Measurements from ENCODE around the gene ARL9.

Gene ARL9

GRCh38 chr4:56512166-56512565 is 6.6 kb downstream of the ARL9 start:
- H2BK5ac ChIP-seq (ENCODE audit: low read length) = no peak overlapping the region

DNA sequence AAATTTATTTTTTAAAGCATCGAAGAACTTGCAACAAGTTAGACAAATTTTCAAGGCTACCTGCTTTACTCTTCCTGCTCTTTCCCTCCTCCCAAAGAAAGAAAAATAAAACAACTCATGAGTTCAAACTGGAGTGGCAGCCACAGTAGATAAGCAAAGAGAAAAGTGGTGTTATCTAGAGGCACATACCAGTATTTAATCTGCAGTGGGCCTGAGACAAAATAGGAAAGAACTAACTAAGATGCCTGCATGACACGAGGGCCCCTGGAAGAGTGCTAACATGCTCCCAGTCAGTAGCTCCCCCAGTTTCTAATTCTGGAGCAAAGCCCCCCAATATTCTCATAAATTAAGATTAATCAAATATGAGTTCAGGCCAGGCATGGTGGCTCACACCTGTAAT is 7.9 kb downstream of the ARL9 start:
- Histone ChIP-seq H3K4ac (ENCODE audit: low read depth, low read length) (no peak overlapping the region), H3K4me3 (ENCODE audit: low read length) (no peak overlapping the region), H2AK5ac (ENCODE audit: low read length) (no peak overlapping the region), H3K27me3 (ENCODE audit: insufficient read depth, low read length, poor library complexity) (no peaks in the 10 kb centered on the region), H3K56ac (ENCODE audit: low read length) (no peak overlapping the region), H2BK120ac (ENCODE audit: low read depth, low read length) (no peak overlapping the region), H3K79me2 (ENCODE audit: control insufficient read depth, insufficient read depth, low read length) (no peaks in the 10 kb centered on the region), H2BK15ac (replicated peaks; ENCODE audit: low read depth) (no peak overlapping the region), H4K5ac (ENCODE audit: low read length) (no peak overlapping the region), H4K8ac (ENCODE audit: low read depth, low read length) (no peak overlapping the region), H3K79me1 (ENCODE audit: low read length) (no peaks in the 10 kb centered on the region), H3K4me1 (ENCODE audit: control insufficient read depth, low read depth, low read length) (no peaks in the 10 kb centered on the region), H3K9ac (ENCODE audit: low read length) (no peak overlapping the region), H3K4me2 (ENCODE audit: low read length) (no peak overlapping the region), H3K18ac (ENCODE audit: low read length) (no peak overlapping the region), H3K23ac (ENCODE audit: low read length) (no peak overlapping the region), H3K36me3 (ENCODE audit: control insufficient read depth, insufficient read depth, low read length) (no peaks in the 10 kb centered on the region), H3K27ac (ENCODE audit: low read depth, low read length) (no peak overlapping the region), H2BK5ac (ENCODE audit: low read length) (no peak overlapping the region)
- no peak for DNase-seq
- no CpG with 5 or more reads among the region's 2 CpGs for WGBS (ENCODE audit: extremely low coverage, insufficient coverage, low lambda C conversion rate)

More at GRCh38 chr4:56512166-56512565, 6.6 kb downstream of the ARL9 start:
- Histone ChIP-seq H2BK15ac (replicated peaks; ENCODE audit: low read depth) (no peak overlapping the region), H4K5ac (ENCODE audit: low read length) (no peak overlapping the region), H2BK120ac (ENCODE audit: low read depth, low read length) (no peak overlapping the region), H3K4ac (ENCODE audit: low read depth, low read length) (no peak overlapping the region), H3K36me3 (ENCODE audit: control insufficient read depth, insufficient read depth, low read length) (no peaks in the 10 kb centered on the region), H3K27ac (ENCODE audit: low read depth, low read length) (no peak overlapping the region), H3K79me2 (ENCODE audit: control insufficient read depth, insufficient read depth, low read length) (no peaks in the 10 kb centered on the region), H4K8ac (ENCODE audit: low read depth, low read length) (no peak overlapping the region), H3K79me1 (ENCODE audit: low read length) (no peaks in the 10 kb centered on the region), H2AK5ac (ENCODE audit: low read length) (no peak overlapping the region), H3K23ac (ENCODE audit: low read length) (no peak overlapping the region), H3K4me2 (ENCODE audit: low read length) (no peak overlapping the region), H3K4me1 (ENCODE audit: control insufficient read depth, low read depth, low read length) (no peaks in the 10 kb centered on the region), H3K9ac (ENCODE audit: low read length) (no peak overlapping the region), H3K4me3 (ENCODE audit: low read length) (no peak overlapping the region), H3K18ac (ENCODE audit: low read length) (no peak overlapping the region), H3K27me3 (ENCODE audit: insufficient read depth, low read length, poor library complexity) (no peaks in the 10 kb centered on the region), H3K56ac (ENCODE audit: low read length) (no peak overlapping the region)
- DNase-seq = no peak
- no CpG with 5 or more reads among the region's 1 CpG for WGBS (ENCODE audit: extremely low coverage, insufficient coverage, low lambda C conversion rate)

DNA sequence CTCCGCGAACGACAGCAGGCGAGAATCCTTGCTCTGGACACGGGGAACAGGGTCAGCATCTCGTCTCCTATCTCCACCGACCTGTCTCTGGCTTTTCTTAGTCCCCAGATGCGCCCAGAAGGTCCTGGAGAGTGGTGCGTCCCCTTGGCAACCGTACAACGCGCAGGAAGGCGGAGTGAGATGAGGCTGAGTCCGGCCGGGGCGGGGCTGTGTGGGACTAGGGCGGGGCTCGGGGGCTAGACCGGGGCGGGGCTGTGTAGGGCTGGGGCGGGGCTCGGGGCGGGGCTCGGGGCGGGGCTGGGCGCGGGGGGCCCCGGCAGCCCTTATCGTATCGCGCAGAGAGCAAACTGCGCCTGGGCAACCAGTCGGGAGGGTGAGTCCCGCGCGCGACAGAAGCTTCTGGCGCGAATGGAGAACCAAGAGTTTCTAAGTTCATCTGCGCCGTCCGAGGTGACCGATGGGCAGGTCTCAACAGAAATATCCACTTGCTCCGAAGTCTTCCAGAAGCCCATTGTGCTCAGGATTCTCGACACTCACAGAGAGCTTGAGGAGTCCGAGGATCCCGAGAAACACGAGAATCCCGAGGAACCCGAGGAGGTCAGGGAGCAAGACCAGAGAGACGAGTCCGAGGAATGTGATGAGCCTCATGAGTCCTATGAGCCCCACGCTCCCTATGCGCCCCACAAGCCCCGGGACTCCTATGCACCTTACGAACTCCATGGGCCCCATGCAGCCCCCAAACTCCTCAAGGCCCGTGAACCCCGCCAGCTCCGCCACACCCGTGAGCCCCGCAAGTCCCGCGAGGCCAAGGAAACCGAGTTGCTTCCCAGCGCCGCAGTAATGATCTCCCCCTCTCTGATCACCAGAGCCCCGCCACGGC is 24.9 kb downstream of the ARL9 start:
- peaks cover 20% of the 10 kb centered on the region for H3K27me3 ChIP-seq (ENCODE audit: insufficient read depth, low read length, poor library complexity)
- no CpG with 5 or more reads among the region's 68 CpGs for WGBS (ENCODE audit: extremely low coverage, insufficient coverage, low lambda C conversion rate)
- no peak overlapping the region for H3K4ac ChIP-seq (ENCODE audit: low read depth, low read length)
- H3K4me2 ChIP-seq (ENCODE audit: low read length) = peak overlapping the region; percentile 49
- no peak overlapping the region for H2BK15ac ChIP-seq (replicated peaks; ENCODE audit: low read depth)
- H3K56ac ChIP-seq (ENCODE audit: low read length) = peak overlapping the region; percentile 68
- H3K79me1 ChIP-seq (ENCODE audit: low read length) = no peaks in the 10 kb centered on the region
- H2BK120ac ChIP-seq (ENCODE audit: low read depth, low read length) = no peak overlapping the region
- no peak overlapping the region for H4K5ac ChIP-seq (ENCODE audit: low read length)
- H3K36me3 ChIP-seq (ENCODE audit: control insufficient read depth, insufficient read depth, low read length) = no peaks in the 10 kb centered on the region
- H2BK5ac ChIP-seq (ENCODE audit: low read length) = no peak overlapping the region
- no peak overlapping the region for H3K27ac ChIP-seq (ENCODE audit: low read depth, low read length)
- no peak overlapping the region for H3K23ac ChIP-seq (ENCODE audit: low read length)
- H3K79me2 ChIP-seq (ENCODE audit: control insufficient read depth, insufficient read depth, low read length) = no peaks in the 10 kb centered on the region
- DNase-seq = peak; percentile 93
- peak overlapping the region; percentile 45 for H3K9ac ChIP-seq (ENCODE audit: low read length)
- no peak overlapping the region for H4K8ac ChIP-seq (ENCODE audit: low read depth, low read length)
- H3K4me3 ChIP-seq (ENCODE audit: low read length) = peak overlapping the region; percentile 9
- H3K4me1 ChIP-seq (ENCODE audit: control insufficient read depth, low read depth, low read length) = no peaks in the 10 kb centered on the region
- no peak overlapping the region for H2AK5ac ChIP-seq (ENCODE audit: low read length)
- H3K18ac ChIP-seq (ENCODE audit: low read length) = no peak overlapping the region

GRCh38 chr4:56531149-56531770 is 25.7 kb downstream of the ARL9 start:
- no peak overlapping the region for H3K23ac ChIP-seq (ENCODE audit: low read length)
- H3K4me1 ChIP-seq (ENCODE audit: control insufficient read depth, low read depth, low read length) = no peaks in the 10 kb centered on the region
- H3K18ac ChIP-seq (ENCODE audit: low read length) = no peak overlapping the region
- peak overlapping the region; percentile 45 for H3K9ac ChIP-seq (ENCODE audit: low read length)
- no CpG with 5 or more reads among the region's 11 CpGs for WGBS (ENCODE audit: extremely low coverage, insufficient coverage, low lambda C conversion rate)
- DNase-seq = no peak
- H4K5ac ChIP-seq (ENCODE audit: low read length) = no peak overlapping the region
- no peak overlapping the region for H2AK5ac ChIP-seq (ENCODE audit: low read length)
- no peaks in the 10 kb centered on the region for H3K79me2 ChIP-seq (ENCODE audit: control insufficient read depth, insufficient read depth, low read length)
- no peak overlapping the region for H2BK15ac ChIP-seq (replicated peaks; ENCODE audit: low read depth)
- H2BK5ac ChIP-seq (ENCODE audit: low read length) = no peak overlapping the region
- H3K27me3 ChIP-seq (ENCODE audit: insufficient read depth, low read length, poor library complexity) = peaks cover 20% of the 10 kb centered on the region
- H3K4ac ChIP-seq (ENCODE audit: low read depth, low read length) = no peak overlapping the region
- H3K27ac ChIP-seq (ENCODE audit: low read depth, low read length) = no peak overlapping the region
- no peak overlapping the region for H2BK120ac ChIP-seq (ENCODE audit: low read depth, low read length)
- H3K4me2 ChIP-seq (ENCODE audit: low read length) = peak overlapping the region; percentile 49
- H3K36me3 ChIP-seq (ENCODE audit: control insufficient read depth, insufficient read depth, low read length) = no peaks in the 10 kb centered on the region
- H3K56ac ChIP-seq (ENCODE audit: low read length) = peak overlapping the region; percentile 68
- H3K4me3 ChIP-seq (ENCODE audit: low read length) = no peak overlapping the region
- no peaks in the 10 kb centered on the region for H3K79me1 ChIP-seq (ENCODE audit: low read length)
- no peak overlapping the region for H4K8ac ChIP-seq (ENCODE audit: low read depth, low read length)

DNA sequence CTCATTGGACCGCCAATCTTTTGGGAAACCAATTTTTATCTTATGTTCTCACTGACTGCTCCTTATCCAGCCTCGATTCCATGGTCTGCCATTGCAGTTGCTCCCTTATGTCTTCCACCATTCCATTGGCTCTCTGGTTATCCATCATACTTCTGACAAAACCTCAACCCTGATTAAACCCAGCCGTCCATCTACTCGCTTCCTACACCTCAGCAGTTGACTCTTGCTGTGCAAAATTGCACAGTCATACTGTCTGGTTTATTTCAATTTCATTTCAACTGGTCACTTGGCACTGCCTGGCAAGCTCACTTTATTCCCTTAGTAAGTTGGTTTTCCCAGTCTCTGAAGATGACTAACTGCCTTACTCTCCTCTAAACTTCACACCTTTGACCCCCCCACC is 26.2 kb downstream of the ARL9 start:
- H3K27ac ChIP-seq (ENCODE audit: low read depth, low read length) = no peak overlapping the region
- H3K79me1 ChIP-seq (ENCODE audit: low read length) = no peaks in the 10 kb centered on the region
- WGBS (ENCODE audit: extremely low coverage, insufficient coverage, low lambda C conversion rate) = no CpG with 5 or more reads among the region's 4 CpGs
- no peak overlapping the region for H3K23ac ChIP-seq (ENCODE audit: low read length)
- H3K4ac ChIP-seq (ENCODE audit: low read depth, low read length) = no peak overlapping the region
- no peak overlapping the region for H3K18ac ChIP-seq (ENCODE audit: low read length)
- H2AK5ac ChIP-seq (ENCODE audit: low read length) = no peak overlapping the region
- H3K4me1 ChIP-seq (ENCODE audit: control insufficient read depth, low read depth, low read length) = no peaks in the 10 kb centered on the region
- no peaks in the 10 kb centered on the region for H3K79me2 ChIP-seq (ENCODE audit: control insufficient read depth, insufficient read depth, low read length)
- no peaks in the 10 kb centered on the region for H3K36me3 ChIP-seq (ENCODE audit: control insufficient read depth, insufficient read depth, low read length)
- H3K9ac ChIP-seq (ENCODE audit: low read length) = no peak overlapping the region
- H4K8ac ChIP-seq (ENCODE audit: low read depth, low read length) = no peak overlapping the region
- no peak overlapping the region for H2BK15ac ChIP-seq (replicated peaks; ENCODE audit: low read depth)
- no peak overlapping the region for H2BK120ac ChIP-seq (ENCODE audit: low read depth, low read length)
- no peak overlapping the region for H4K5ac ChIP-seq (ENCODE audit: low read length)
- DNase-seq = no peak
- H3K4me3 ChIP-seq (ENCODE audit: low read length) = no peak overlapping the region
- H2BK5ac ChIP-seq (ENCODE audit: low read length) = no peak overlapping the region
- peaks cover 20% of the 10 kb centered on the region for H3K27me3 ChIP-seq (ENCODE audit: insufficient read depth, low read length, poor library complexity)
- no peak overlapping the region for H3K4me2 ChIP-seq (ENCODE audit: low read length)
- H3K56ac ChIP-seq (ENCODE audit: low read length) = no peak overlapping the region
